MM.1S (cell line): Measurements from ENCODE around the gene RAPGEF4.

ENCODE experiments used
- DNase-seq: peaks from one replicate; pipeline ENCODE4 v3.0.0-alpha.2; 2015
- H2AFZ ChIP-seq: fragments of 300-600 bp; sonication (generic); 2 replicates; pipeline ENCODE4 v1.6.0; 2016; ENCODE audit warnings: antibody characterized with exemption, low read length
- H3F3A ChIP-seq: fragments of 300-600 bp; sonication (generic); 2 replicates; pipeline ENCODE4 v1.6.1; 2016; ENCODE audit warnings: mild to moderate bottlenecking, antibody characterized with exemption, low read length, moderate library complexity, mixed read lengths; ENCODE audit not compliant: insufficient read depth
- H3K27ac ChIP-seq: fragments of 300-600 bp; sonication (generic); 2 replicates; pipeline ENCODE4 v1.5.1; 2016; ENCODE audit warnings: mild to moderate bottlenecking, low read length
- H3K27me3 ChIP-seq: fragments of 300-600 bp; sonication (generic); replicated peaks from 2 replicates; pipeline ENCODE4 v1.6.0; 2016; ENCODE audit warnings: low read length; ENCODE audit not compliant: insufficient read depth
- H3K36me3 ChIP-seq: fragments of 300-600 bp; sonication (generic); replicated peaks from 2 replicates; pipeline ENCODE4 v1.6.1; 2016; ENCODE audit warnings: mild to moderate bottlenecking, low read length, mixed read lengths; ENCODE audit not compliant: insufficient read depth
- H3K4me1 ChIP-seq: fragments of 300-600 bp; sonication (generic); 2 replicates; pipeline ENCODE4 v1.6.1; 2016; ENCODE audit warnings: low read length, mixed read lengths
- H3K4me2 ChIP-seq: fragments of 300-600 bp; sonication (generic); 2 replicates; pipeline ENCODE4 v1.6.0; 2016; ENCODE audit warnings: low read depth, low read length
- H3K4me3 ChIP-seq: fragments of 300-600 bp; sonication (generic); 2 replicates; pipeline ENCODE4 v1.5.1; 2016; ENCODE audit warnings: low read length, mixed read lengths
- H3K79me2 ChIP-seq: fragments of 300-600 bp; sonication (generic); 2 replicates; pipeline ENCODE4 v1.6.1; 2016; ENCODE audit warnings: mixed run types, low read length, mixed read lengths
- H3K9ac ChIP-seq: fragments of 300-600 bp; sonication (generic); 2 replicates; pipeline ENCODE4 v1.6.1; 2016; ENCODE audit warnings: low read length, mixed read lengths
- H3K9me2 ChIP-seq: fragments of 300-600 bp; sonication (generic); replicated peaks from 2 replicates; pipeline ENCODE4 v1.6.1; 2016; ENCODE audit warnings: mild to moderate bottlenecking, low read length, mixed read lengths; ENCODE audit not compliant: insufficient read depth
- H3K9me3 ChIP-seq: fragments of 300-600 bp; sonication (generic); replicated peaks from 2 replicates; pipeline ENCODE4 v1.6.1; 2016; ENCODE audit warnings: mild to moderate bottlenecking, low read length, mixed read lengths; ENCODE audit not compliant: insufficient read depth
- H4K20me1 ChIP-seq: fragments of 300-600 bp; sonication (generic); 2 replicates; pipeline ENCODE4 v1.6.1; 2016; ENCODE audit warnings: mild to moderate bottlenecking, low read length, moderate library complexity, mixed read lengths; ENCODE audit not compliant: insufficient read depth
- CTCF ChIP-seq: fragments of 300-600 bp; sonication (generic); IDR thresholded peaks from 2 replicates; pipeline ENCODE4 v1.5.1; 2016; ENCODE audit warnings: antibody characterized with exemption, low read length, mixed read lengths
- EZH2 ChIP-seq: fragments of 300-600 bp; sonication (generic); optimal IDR thresholded peaks from 2 replicates; pipeline ENCODE3; 2017; ENCODE audit warnings: low read depth, mild to moderate bottlenecking, antibody characterized with exemption, low read length, mixed read lengths
- EZH2phosphoT487 ChIP-seq: fragments of 300-600 bp; sonication (generic); IDR thresholded peaks from 2 replicates; pipeline ENCODE4 v1.6.1; 2018; ENCODE audit warnings: antibody characterized with exemption, low read length

Gene RAPGEF4

GRCh38 chr2:172997031-172997430 is 261.4 kb downstream of the RAPGEF4 start:
- DNase-seq, result no peak
- H3K79me2 ChIP-seq, result no peaks in the 10 kb centered on the region
- no peaks in the 10 kb centered on the region for H3K9me3 ChIP-seq
- H2AFZ ChIP-seq, result no peak overlapping the region
- no peak overlapping the region for H3K9ac ChIP-seq
- H3K4me3 ChIP-seq, result no peak overlapping the region
- no peaks in the 10 kb centered on the region for H4K20me1 ChIP-seq
- no peak overlapping the region for H3K4me2 ChIP-seq
- H3F3A ChIP-seq, result no peaks in the 10 kb centered on the region
- H3K4me1 ChIP-seq, result no peaks in the 10 kb centered on the region
- H3K36me3 ChIP-seq, result no peaks in the 10 kb centered on the region
- no peak overlapping the region for H3K27ac ChIP-seq
- H3K27me3 ChIP-seq, result no peaks in the 10 kb centered on the region
- TF ChIP-seq EZH2, result no peak
- no peak for TF ChIP-seq CTCF
- TF ChIP-seq EZH2phosphoT487, result no peak
- H3K9me2 ChIP-seq, result no peaks in the 10 kb centered on the region

- H4K20me1 ChIP-seq, result no peaks in the 10 kb centered on the region
- no peaks in the 10 kb centered on the region for H3F3A ChIP-seq
- H3K4me2 ChIP-seq, result no peak overlapping the region
- H3K4me1 ChIP-seq, result no peaks in the 10 kb centered on the region
- no peak overlapping the region for H3K4me3 ChIP-seq
- no peaks in the 10 kb centered on the region for H3K27me3 ChIP-seq
- no peak overlapping the region for H2AFZ ChIP-seq
- no peaks in the 10 kb centered on the region for H3K36me3 ChIP-seq
- H3K9me3 ChIP-seq, result no peaks in the 10 kb centered on the region
- no peak overlapping the region for H3K27ac ChIP-seq
- H3K9me2 ChIP-seq, result no peaks in the 10 kb centered on the region
- H3K79me2 ChIP-seq, result no peaks in the 10 kb centered on the region
- H3K9ac ChIP-seq, result no peak overlapping the region
- TF ChIP-seq EZH2phosphoT487 (no peak), CTCF (no peak), EZH2 (no peak)
- DNase-seq, result no peak
Measured at GRCh38 chr2:172998547-172999272, 263.1 kb downstream of the RAPGEF4 start.

GRCh38 chr2:172999641-173000386 is 264.2 kb downstream of the RAPGEF4 start:
- H3K27ac ChIP-seq, result no peak overlapping the region
- no peaks in the 10 kb centered on the region for H3K27me3 ChIP-seq
- TF ChIP-seq EZH2 (no peak), CTCF (no peak), EZH2phosphoT487 (no peak)

More at GRCh38 chr2:172999641-173000386, 264.2 kb downstream of the RAPGEF4 start:
- Histone ChIP-seq H3F3A (no peaks in the 10 kb centered on the region), H3K9me2 (no peaks in the 10 kb centered on the region), H3K9me3 (no peaks in the 10 kb centered on the region), H2AFZ (no peak overlapping the region), H3K4me2 (no peak overlapping the region), H3K4me1 (no peaks in the 10 kb centered on the region), H3K79me2 (no peaks in the 10 kb centered on the region), H3K4me3 (no peak overlapping the region), H3K36me3 (no peaks in the 10 kb centered on the region), H4K20me1 (no peaks in the 10 kb centered on the region), H3K9ac (no peak overlapping the region)
- no peak for DNase-seq
